DOHH2 (cell line): ENCODE data around the gene BTG2.

Experiments
- H3F3A ChIP-seq: fragments of 200-600 bp; sonication (generic), shearing (Covaris generic); 2 replicates; pipeline ENCODE4 v1.6.0; 2016; ENCODE audit warnings: antibody characterized with exemption, mild to moderate bottlenecking; ENCODE audit not compliant: control insufficient read depth, insufficient read depth
- H3K27ac ChIP-seq: fragments of 200-600 bp; sonication (generic); 2 replicates; pipeline ENCODE4 v1.5.1; 2014; ENCODE audit warnings: low read depth, mild to moderate bottlenecking, low read length, moderate library complexity
- H3K27me3 ChIP-seq: fragments of 200-600 bp; sonication (generic); 2 replicates; pipeline ENCODE4 v1.6.1; 2014; ENCODE audit warnings: mild to moderate bottlenecking, low read length, mixed read lengths; ENCODE audit not compliant: control insufficient read depth
- H3K36me3 ChIP-seq: fragments of 200-600 bp; sonication (generic); 2 replicates; pipeline ENCODE4 v1.6.1; 2014; ENCODE audit warnings: mild to moderate bottlenecking, low read length, moderate library complexity, mixed read lengths; ENCODE audit not compliant: control insufficient read depth
- H3K4me1 ChIP-seq: fragments of 200-600 bp; sonication (generic); 2 replicates; pipeline ENCODE4 v1.6.1; 2014; ENCODE audit warnings: mild to moderate bottlenecking, low read length, mixed read lengths; ENCODE audit not compliant: control insufficient read depth
- H3K4me2 ChIP-seq: fragments of 200-600 bp; sonication (generic); 2 replicates; pipeline ENCODE4 v1.6.0; 2014; ENCODE audit warnings: mild to moderate bottlenecking, low read length, moderate library complexity
- H3K4me3 ChIP-seq: fragments of 200-600 bp; sonication (generic); 2 replicates; pipeline ENCODE4 v1.5.1; 2014; ENCODE audit warnings: mild to moderate bottlenecking, low read length, mixed read lengths
- H3K79me2 ChIP-seq: fragments of 200-600 bp; sonication (generic); 2 replicates; pipeline ENCODE4 v1.6.1; 2014; ENCODE audit warnings: mild to moderate bottlenecking, low read length, mixed read lengths; ENCODE audit not compliant: control insufficient read depth
- H3K9me2 ChIP-seq: fragments of 200-600 bp; sonication (generic); replicated peaks from 2 replicates; pipeline ENCODE4 v1.6.1; 2014; ENCODE audit warnings: mild to moderate bottlenecking, low read length, mixed read lengths; ENCODE audit not compliant: control insufficient read depth
- H3K9me3 ChIP-seq: fragments of 200-600 bp; sonication (generic); 2 replicates; pipeline ENCODE4 v1.6.1; 2014; ENCODE audit warnings: antibody characterized with exemption, low read length, mixed read lengths; ENCODE audit not compliant: control insufficient read depth, insufficient read depth
- H4K20me1 ChIP-seq: fragments of 200-600 bp; sonication (generic); 2 replicates; pipeline ENCODE4 v1.6.0; 2014; ENCODE audit warnings: low read depth, mild to moderate bottlenecking, antibody characterized with exemption, low read length, moderate library complexity; ENCODE audit not compliant: control insufficient read depth, insufficient read depth
- CTCF ChIP-seq: fragments of 200-600 bp; sonication (generic); IDR thresholded peaks from one replicate; pipeline ENCODE4 v1.5.1; 2014; ENCODE audit warnings: antibody characterized with exemption, mild to moderate bottlenecking, low read depth, low read length; ENCODE audit not compliant: poor library complexity, severe bottlenecking
- EZH2phosphoT487 ChIP-seq: fragments of 200-600 bp; sonication (generic); IDR thresholded peaks from 2 replicates; pipeline ENCODE4 v1.6.1; 2017; ENCODE audit warnings: borderline replicate concordance, mild to moderate bottlenecking, antibody characterized with exemption, low read length, moderate library complexity, mixed read lengths

The BTG2 gene

GRCh38 chr1:203291201-203292096 is 13.9 kb upstream of the BTG2 start:
- Histone ChIP-seq H3K9me3 (no peaks in the 10 kb centered on the region), H3F3A (peaks cover 36% of the 10 kb centered on the region), H3K36me3 (peaks cover 13% of the 10 kb centered on the region), H3K4me1 (peaks cover 96% of the 10 kb centered on the region), H3K79me2 (0 out of 2 replicates have a peak, but pooled peaks cover 3% of the 10 kb centered on the region), H3K4me3 (peak overlapping the region; percentile 72), H3K27ac (peak overlapping the region; percentile 98), H3K4me2 (peak overlapping the region; percentile 95), H4K20me1 (no peaks in the 10 kb centered on the region), H3K27me3 (no peaks in the 10 kb centered on the region), H3K9me2 (no peaks in the 10 kb centered on the region)
- TF ChIP-seq EZH2phosphoT487 (no peak), CTCF (no peak)

GRCh38 chr1:203295796-203296195 is 9.5 kb upstream of the BTG2 start:
- Histone ChIP-seq H3K4me3 (peak overlapping the region; percentile 48), H3K4me2 (peak overlapping the region; percentile 63), H3K27ac (peak overlapping the region; percentile 99), H3K79me2 (no peaks in the 10 kb centered on the region), H3K9me2 (no peaks in the 10 kb centered on the region), H3F3A (peaks cover 36% of the 10 kb centered on the region), H3K27me3 (no peaks in the 10 kb centered on the region), H3K9me3 (no peaks in the 10 kb centered on the region), H3K4me1 (peaks cover 96% of the 10 kb centered on the region), H4K20me1 (no peaks in the 10 kb centered on the region), H3K36me3 (peaks cover 15% of the 10 kb centered on the region)
- TF ChIP-seq EZH2phosphoT487 (no peak), CTCF (no peak)

- Histone ChIP-seq H3K4me3 (peak overlapping the region; percentile 48), H3K9me2 (no peaks in the 10 kb centered on the region), H3K4me1 (peaks cover 96% of the 10 kb centered on the region), H3F3A (peaks cover 39% of the 10 kb centered on the region), H3K27me3 (no peaks in the 10 kb centered on the region), H3K79me2 (peaks cover 3% of the 10 kb centered on the region; the same call in 1 of the 2 replicates), H3K27ac (peak overlapping the region; percentile 99), H3K36me3 (peaks cover 9% of the 10 kb centered on the region), H3K4me2 (peak overlapping the region; percentile 63), H4K20me1 (no peaks in the 10 kb centered on the region), H3K9me3 (no peaks in the 10 kb centered on the region)
- TF ChIP-seq EZH2phosphoT487: no peak
- TF ChIP-seq CTCF: no peak
Measured at GRCh38 chr1:203296460-203297073, 8.8 kb upstream of the BTG2 start.
